ENCODE data around the gene SH2D4B. TPM values are rescaled to one million over a fixed set of nuclear protein-coding genes. Genes with fewer than 3 reads are reported as not detected.

SH2D4B gene
- total and polyA plus RNA-seq, 10 of the 15 experiments (the other 5 are each of a cell fraction or from before 2014, with no cell fraction given), result 0.04 to 0.21 (median 0.13) TPM; not detected in 5

GRCh38 chr10:80542652-80543318 is 5.1 kb downstream of the SH2D4B start:
- SMC1A ChIA-PET (ENCODE audit: uncharacterized antibody, unreplicated experiment), result interaction anchor here (1.1 to 3.0 kb wide), 7 partner anchors 15 to 55 kb away, joined by 3 to 17 read pairs (median 4); no protein-coding TSS in a partner anchor
- intact Hi-C loops (cut with micrococcal nuclease; ENCODE audit: unreplicated experiment), result no loop called here
- no peak for TF ChIP-seq ATF2 (IDR thresholded peaks at IDR 0.05; ENCODE audit: low read length)
- no peak for TF ChIP-seq MXI1 (IDR thresholded peaks at IDR 0.05; ENCODE audit: low read depth, low read length)
- TF ChIP-seq SIX5 (IDR thresholded peaks at IDR 0.05; ENCODE audit: low read depth, low read length, severe bottlenecking), result no peak
- no peak for TF ChIP-seq RELA (IDR thresholded peaks at IDR 0.05; ENCODE audit: borderline replicate concordance, partially characterized antibody)
- TF ChIP-seq ZNF274 (IDR thresholded peaks at IDR 0.05; ENCODE audit: insufficient read depth, insufficient read length), result no peak
- no peak for TF ChIP-seq SUPT20H (IDR thresholded peaks at IDR 0.05; ENCODE audit: borderline replicate concordance, control insufficient read depth, low read depth, low read length)
- TF ChIP-seq EED (IDR thresholded peaks at IDR 0.05; ENCODE audit: low read depth), result no peak
- no peak for TF ChIP-seq HDAC6 (IDR thresholded peaks at IDR 0.05; ENCODE audit: unreplicated experiment)
- TF ChIP-seq NBN (IDR thresholded peaks at IDR 0.05), result no peak
- no peak for TF ChIP-seq ZSCAN29 (IDR thresholded peaks at IDR 0.05)
- TF ChIP-seq YY1 (IDR thresholded peaks at IDR 0.05; ENCODE audit: low read depth, low read length), result no peak
- no peak for TF ChIP-seq TAF1 (IDR thresholded peaks at IDR 0.05; ENCODE audit: borderline replicate concordance, low read depth, low read length)
- TF ChIP-seq ZBED1 (IDR thresholded peaks at IDR 0.05; ENCODE audit: borderline replicate concordance), result no peak
- no peak for TF ChIP-seq SUZ12 (IDR thresholded peaks at IDR 0.05; ENCODE audit: unreplicated experiment)
- no peak for TF ChIP-seq ZNF592 (IDR thresholded peaks at IDR 0.05)
- no peak for TF ChIP-seq HCFC1 (IDR thresholded peaks at IDR 0.05; ENCODE audit: low read length)
- TF ChIP-seq BACH1 (IDR thresholded peaks at IDR 0.05; ENCODE audit: borderline replicate concordance), result no peak

More at GRCh38 chr10:80542652-80543318, 5.1 kb downstream of the SH2D4B start:
- Histone ChIP-seq H3K4me2 (ENCODE audit: control insufficient read depth, insufficient read depth) (no peak overlapping the region), H3K27ac (ENCODE audit: control insufficient read depth, insufficient read depth) (no peak overlapping the region), H3K79me2 (ENCODE audit: control insufficient read depth, insufficient read depth, low read length) (no peaks in the 10 kb centered on the region), H3K36me3 (ENCODE audit: control insufficient read depth in 2 of 2, insufficient read depth in 2 of 2, low read length in 1 of 2) (no peaks in the 10 kb centered on the region), H2AFZ (ENCODE audit: control insufficient read depth, low read depth, low read length) (no peak overlapping the region), H3K9me3 (replicated peaks; ENCODE audit: control insufficient read depth, insufficient read depth, low read length) (no peaks in the 10 kb centered on the region; the same call in 2 of the 3 replicates), H4K20me1 (ENCODE audit: control insufficient read depth, insufficient read depth) (no peaks in the 10 kb centered on the region), H3K27me3 (replicated peaks in 1 of 2; ENCODE audit: control insufficient read depth in 2 of 2, insufficient read depth in 2 of 2, low read length in 1 of 2) (no peaks in the 10 kb centered on the region), H3K4me3 (no peak overlapping the region), H3K9ac (ENCODE audit: control insufficient read depth, insufficient read depth, low read length) (no peak overlapping the region), H3K4me1 (ENCODE audit: control insufficient read depth, insufficient read depth, low read length) (peaks cover 28% of the 10 kb centered on the region)
- DNase-seq (ENCODE audit: low read depth, low spot score) (no peak), FAIRE-seq (no peak), ATAC-seq (no peak)
- POLR2A ChIA-PET, result interaction anchor here (0.6 to 1.5 kb wide), 4 partner anchors 9 to 55 kb away, joined by 3 to 6 read pairs (median 4); no protein-coding TSS in a partner anchor
- no TSS peak for BruUV-seq (replicated peaks)
- CTCF ChIA-PET, result interaction anchor here (0.7 to 4.0 kb wide), 5 partner anchors 12 to 111 kb away, joined by 3 to 44 read pairs (median 3); no protein-coding TSS in a partner anchor
- RAD21 ChIA-PET (ENCODE audit: unreplicated experiment), result interaction anchor here (0.7 to 3.9 kb wide), 4 partner anchors 10 to 57 kb away, joined by 3 to 34 read pairs (median 4); no protein-coding TSS in a partner anchor
- in situ Hi-C loops (cut with MboI), result no loop called here
- 98% methylated on average over 13 of the region's 19 CpGs for WGBS (ENCODE audit: insufficient coverage, insufficient replicate concordance, low lambda C conversion rate, missing lambda C conversion rate)
